ENCODE results near the gene TARBP1.

DNA sequence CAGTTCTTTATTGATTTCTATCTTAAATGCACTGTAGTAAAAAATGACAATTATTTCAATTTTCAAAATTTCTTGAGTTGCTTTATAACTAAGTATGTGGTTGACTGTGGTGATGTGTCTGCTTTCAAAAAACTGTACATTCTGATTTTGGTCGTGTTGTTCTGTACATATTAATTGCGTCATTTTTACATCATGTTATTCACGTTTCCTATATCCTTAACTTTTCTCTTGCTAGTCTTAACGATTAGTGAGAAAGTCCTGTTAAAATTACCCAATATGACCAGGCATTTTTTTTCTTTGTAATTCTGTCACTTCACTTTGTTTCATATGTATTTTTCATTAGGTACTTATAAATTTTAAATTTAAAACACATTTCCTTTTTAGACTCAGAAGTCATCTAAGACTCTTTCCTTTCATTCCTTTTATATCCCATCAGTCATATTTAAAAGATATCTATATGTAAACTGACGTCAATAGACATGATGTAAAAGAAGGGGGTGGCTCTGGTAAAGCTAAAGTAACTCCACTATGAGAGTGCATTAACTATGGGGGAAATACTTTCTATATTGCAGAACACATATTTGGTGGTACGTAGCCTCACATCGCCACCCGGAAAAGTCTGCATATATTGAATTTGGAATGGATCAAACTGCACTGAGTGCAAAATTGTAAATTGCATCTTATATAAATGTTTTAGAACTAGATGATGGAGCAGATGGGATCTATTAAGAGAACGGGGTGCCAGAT lies 106.8 kb downstream of the TARBP1 start:
- TF ChIP-seq CTCF (IDR thresholded peaks at IDR 0.05): no peak
- TF ChIP-seq POLR2A (IDR thresholded peaks at IDR 0.05): no peak

Measured in tibial nerve (tissue), 3 donors.